Measurements from ENCODE around the gene CBY2. TPM values are rescaled to one million over a fixed set of nuclear protein-coding genes. Genes with fewer than 3 reads are reported as not detected.

Gene CBY2
- total and polyA plus RNA-seq, 10 donors, result 0.61 TPM; not detected in 9

DNA sequence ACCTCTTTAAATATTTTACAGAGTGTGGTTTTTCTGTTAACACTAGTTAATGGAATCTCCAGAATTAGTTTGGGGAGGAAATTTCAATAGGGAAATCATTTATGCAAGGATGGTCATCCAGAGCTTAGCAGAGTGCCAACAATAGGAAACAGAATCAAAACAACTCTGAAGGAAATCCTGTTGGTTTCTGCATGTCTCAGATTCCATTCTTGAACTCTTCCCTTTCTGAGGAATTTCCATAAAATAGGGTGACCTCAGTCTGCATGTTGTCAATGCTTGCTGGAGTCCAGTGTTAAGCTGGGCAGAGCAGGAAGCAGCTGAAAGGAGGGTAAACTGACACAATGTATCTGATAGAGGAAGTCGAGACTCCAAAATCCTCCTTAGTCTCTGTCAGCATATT is 16.9 kb downstream of the CBY2 start:
- intact Hi-C loops (cut with DNase I; ENCODE audit: low total_unique reads), result no loop called here
- Histone ChIP-seq H3K36me3 (no peaks in the 10 kb centered on the region), H3K4me1 (no peaks in the 10 kb centered on the region), H3K27ac (no peak overlapping the region), H3K9me3 (no peaks in the 10 kb centered on the region), H3K27me3 (replicated peaks in 1 of 7) (no peaks in the 10 kb centered on the region), H3K4me3 (no peak overlapping the region)
- whole genome bisulfite sequencing, 5 donors, result 40 to 58% (median 52%) methylated on average over 1 of the region's 1 CpG
- DNase-seq, result no peak
- TF ChIP-seq, protein P1, sequence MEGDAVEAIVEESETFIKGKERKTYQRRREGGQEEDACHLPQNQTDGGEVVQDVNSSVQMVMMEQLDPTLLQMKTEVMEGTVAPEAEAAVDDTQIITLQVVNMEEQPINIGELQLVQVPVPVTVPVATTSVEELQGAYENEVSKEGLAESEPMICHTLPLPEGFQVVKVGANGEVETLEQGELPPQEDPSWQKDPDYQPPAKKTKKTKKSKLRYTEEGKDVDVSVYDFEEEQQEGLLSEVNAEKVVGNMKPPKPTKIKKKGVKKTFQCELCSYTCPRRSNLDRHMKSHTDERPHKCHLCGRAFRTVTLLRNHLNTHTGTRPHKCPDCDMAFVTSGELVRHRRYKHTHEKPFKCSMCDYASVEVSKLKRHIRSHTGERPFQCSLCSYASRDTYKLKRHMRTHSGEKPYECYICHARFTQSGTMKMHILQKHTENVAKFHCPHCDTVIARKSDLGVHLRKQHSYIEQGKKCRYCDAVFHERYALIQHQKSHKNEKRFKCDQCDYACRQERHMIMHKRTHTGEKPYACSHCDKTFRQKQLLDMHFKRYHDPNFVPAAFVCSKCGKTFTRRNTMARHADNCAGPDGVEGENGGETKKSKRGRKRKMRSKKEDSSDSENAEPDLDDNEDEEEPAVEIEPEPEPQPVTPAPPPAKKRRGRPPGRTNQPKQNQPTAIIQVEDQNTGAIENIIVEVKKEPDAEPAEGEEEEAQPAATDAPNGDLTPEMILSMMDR (IDR thresholded peaks at IDR 0.05 in 8 of 11, conservative IDR thresholded peaks at IDR 0.05 in 3 of 11), result no peak
- TF ChIP-seq POLR2AphosphoS5 (IDR thresholded peaks at IDR 0.05) (no peak), POLR2A (IDR thresholded peaks at IDR 0.05) (no peak)

DNA sequence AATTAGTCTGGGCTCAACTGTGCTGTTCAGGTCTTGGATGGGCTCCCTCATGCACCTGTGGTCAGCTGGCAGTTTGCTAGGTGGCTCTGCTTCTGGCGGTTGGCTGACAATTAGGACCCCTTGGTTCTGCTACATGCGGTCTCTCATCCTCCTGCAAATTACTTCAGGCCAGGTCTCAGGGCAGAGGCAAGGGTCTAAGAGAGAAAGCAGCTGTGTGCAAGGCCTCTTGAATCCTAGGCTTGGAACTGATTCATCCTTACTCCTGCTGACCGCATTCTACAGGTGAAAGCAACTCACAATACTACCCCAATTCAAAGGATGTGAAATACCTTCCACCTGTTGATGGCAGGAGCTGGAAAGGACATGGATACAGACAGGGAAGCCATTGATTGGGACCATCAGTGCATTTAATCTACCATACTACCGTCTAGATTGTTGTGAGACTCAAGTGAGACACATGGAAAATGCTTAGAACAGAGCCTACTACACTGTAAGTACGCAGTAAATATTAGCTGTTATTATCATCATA is 19.1 kb downstream of the CBY2 start:
- no peak overlapping the region for H3K4me3 ChIP-seq
- no peaks in the 10 kb centered on the region for H3K4me1 ChIP-seq
- no peaks in the 10 kb centered on the region for H3K27me3 ChIP-seq (replicated peaks in 1 of 7)
- H3K9me3 ChIP-seq, result no peaks in the 10 kb centered on the region
- 72 to 81% (median 76%) methylated on average over 5 of the region's 5 CpGs for WGBS, 5 donors
- no peak for DNase-seq
- no peaks in the 10 kb centered on the region for H3K36me3 ChIP-seq
- TF ChIP-seq, protein P1 (IDR thresholded peaks at IDR 0.05 in 8 of 11, conservative IDR thresholded peaks at IDR 0.05 in 3 of 11), result no peak
- TF ChIP-seq POLR2AphosphoS5 (IDR thresholded peaks at IDR 0.05) (no peak), POLR2A (IDR thresholded peaks at IDR 0.05) (no peak)
- intact Hi-C loops (cut with DNase I; ENCODE audit: low total_unique reads), result no loop called here
- H3K27ac ChIP-seq, result no peak overlapping the region

DNA sequence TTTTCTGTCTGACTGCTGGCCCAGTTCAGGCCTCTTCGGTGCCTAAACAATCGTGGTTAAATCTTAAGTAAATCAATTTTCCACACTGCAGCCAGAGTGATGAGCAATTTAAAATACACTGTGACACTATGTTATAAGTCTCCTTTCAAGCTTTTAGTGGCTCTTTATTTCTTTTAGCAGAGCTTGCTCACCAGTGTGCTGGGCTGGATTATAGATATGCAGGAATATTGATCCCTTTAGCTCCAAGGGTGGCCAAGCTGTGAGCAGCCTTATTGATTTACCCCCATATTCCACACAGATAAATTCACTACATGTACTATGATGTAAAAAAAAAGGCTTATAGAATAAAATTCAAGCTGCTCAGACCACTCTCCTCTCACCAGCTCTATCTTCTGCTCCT is 21.7 kb downstream of the CBY2 start:
- intact Hi-C loops (cut with DNase I; ENCODE audit: low total_unique reads), result no loop called here
- no peaks in the 10 kb centered on the region for H3K9me3 ChIP-seq
- no peak for DNase-seq
- H3K4me1 ChIP-seq, result no peaks in the 10 kb centered on the region
- H3K27ac ChIP-seq, result no peak overlapping the region
- no peaks in the 10 kb centered on the region for H3K27me3 ChIP-seq (replicated peaks in 1 of 7)
- no peaks in the 10 kb centered on the region for H3K36me3 ChIP-seq
- no peak overlapping the region for H3K4me3 ChIP-seq
- TF ChIP-seq, protein P1 (IDR thresholded peaks at IDR 0.05 in 8 of 11, conservative IDR thresholded peaks at IDR 0.05 in 3 of 11), result no peak
- TF ChIP-seq POLR2AphosphoS5 (IDR thresholded peaks at IDR 0.05) (no peak), POLR2A (IDR thresholded peaks at IDR 0.05) (no peak)
- WGBS, 5 donors, result 85 to 98% (median 92%) methylated on average over 2 of the region's 2 CpGs

DNA sequence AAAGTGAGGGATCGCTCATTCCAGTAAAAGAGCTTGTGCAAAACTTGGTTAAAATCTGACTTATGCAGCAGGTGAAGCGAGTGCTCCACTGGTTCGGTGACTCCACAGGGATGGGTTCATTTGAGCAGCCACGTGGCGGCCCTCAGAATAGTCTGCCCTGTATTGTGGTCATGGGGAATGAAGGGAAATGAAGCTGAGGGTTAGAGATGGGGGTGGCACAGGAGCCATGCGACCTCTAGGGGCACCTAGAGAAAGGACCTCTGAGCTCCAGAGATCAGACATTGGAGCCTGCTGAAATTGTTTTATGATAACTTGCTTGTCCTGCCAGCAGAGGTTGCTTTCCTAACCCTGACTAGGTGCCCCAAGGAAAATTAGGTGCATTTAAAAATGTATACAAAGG is 26.6 kb downstream of the CBY2 start:
- no peaks in the 10 kb centered on the region for H3K4me1 ChIP-seq
- WGBS, 5 donors, result 61 to 73% (median 65%) methylated on average over 6 of the region's 6 CpGs
- TF ChIP-seq, protein P1 (IDR thresholded peaks at IDR 0.05 in 8 of 11, conservative IDR thresholded peaks at IDR 0.05 in 3 of 11), result no peak
- TF ChIP-seq POLR2AphosphoS5 (IDR thresholded peaks at IDR 0.05) (no peak), POLR2A (IDR thresholded peaks at IDR 0.05) (no peak)
- H3K36me3 ChIP-seq, result no peaks in the 10 kb centered on the region
- no peak overlapping the region for H3K27ac ChIP-seq
- no peak overlapping the region for H3K4me3 ChIP-seq
- DNase-seq, result no peak
- H3K27me3 ChIP-seq (replicated peaks in 1 of 7), result no peaks in the 10 kb centered on the region
- intact Hi-C loops (cut with DNase I; ENCODE audit: low total_unique reads), result no loop called here
- H3K9me3 ChIP-seq, result no peaks in the 10 kb centered on the region

Measured in spleen (tissue), 11 donors.